Ishikawa (cell line): Measurements from ENCODE around the gene HEMK1.

Experiments
- CEBPB ChIP-seq: IDR thresholded peaks from 2 replicates; pipeline ENCODE4 v1.6.1; 2012
- CREB1 ChIP-seq: IDR thresholded peaks from 2 replicates; pipeline ENCODE4 v1.6.1; 2012; ENCODE audit warnings: low read depth
- EGR1 ChIP-seq: IDR thresholded peaks from 2 replicates; pipeline ENCODE4 v1.6.1; 2012
- EP300 ChIP-seq: IDR thresholded peaks from 2 replicates; pipeline ENCODE4 v1.6.1; 2012; ENCODE audit warnings: borderline replicate concordance
- FOXM1 ChIP-seq: IDR thresholded peaks from 2 replicates; pipeline ENCODE4 v1.6.1; 2012; ENCODE audit warnings: low read depth, borderline replicate concordance
- MAX ChIP-seq: IDR thresholded peaks from 2 replicates; pipeline ENCODE4 v1.6.1; 2012
- NFIC ChIP-seq: IDR thresholded peaks from 2 replicates; pipeline ENCODE4 v1.6.1; 2012
- RAD21 ChIP-seq: IDR thresholded peaks from 2 replicates; pipeline ENCODE4 v1.6.1; 2012; ENCODE audit warnings: low read depth
- REST ChIP-seq: IDR thresholded peaks from 2 replicates; pipeline ENCODE4 v1.6.1; 2012; ENCODE audit warnings: low read depth, mild to moderate bottlenecking
- TAF1 ChIP-seq: IDR thresholded peaks from 2 replicates; pipeline ENCODE4 v1.6.1; 2012; ENCODE audit warnings: low read depth, mild to moderate bottlenecking
- TCF12 ChIP-seq: IDR thresholded peaks from 2 replicates; pipeline ENCODE4 v1.6.1; 2012; ENCODE audit warnings: low read depth
- TEAD4 ChIP-seq: IDR thresholded peaks from 2 replicates; pipeline ENCODE4 v1.6.1; 2012
- USF1 ChIP-seq: IDR thresholded peaks from 2 replicates; pipeline ENCODE4 v1.6.1; 2012
- YY1 ChIP-seq: IDR thresholded peaks from 2 replicates; pipeline ENCODE4 v1.6.1; 2012; ENCODE audit warnings: low read depth
- ZBTB7A ChIP-seq: IDR thresholded peaks from 2 replicates; pipeline ENCODE4 v1.6.1; 2012; ENCODE audit warnings: low read depth

The HEMK1 gene

GRCh38 chr3:50525191-50525910, 44.0 kb upstream of the HEMK1 start:
- TF ChIP-seq CREB1 (no peak), MAX (no peak), TAF1 (no peak), REST (no peak), TEAD4 (no peak), TCF12 (no peak), EP300 (no peak), FOXM1 (no peak)

- peak; percentile 17; the same call in 1 of the 2 replicates for TF ChIP-seq YY1
- no peak for TF ChIP-seq EP300
- no peak for TF ChIP-seq NFIC
- no peak for TF ChIP-seq TEAD4
- TF ChIP-seq MAX = peak; percentile 96
- peak; percentile 86 for TF ChIP-seq USF1
- peak; percentile 99 for TF ChIP-seq REST
- TF ChIP-seq CEBPB = no peak
Measured at GRCh38 chr3:50525987-50526386, 43.3 kb upstream of the HEMK1 start.

DNA sequence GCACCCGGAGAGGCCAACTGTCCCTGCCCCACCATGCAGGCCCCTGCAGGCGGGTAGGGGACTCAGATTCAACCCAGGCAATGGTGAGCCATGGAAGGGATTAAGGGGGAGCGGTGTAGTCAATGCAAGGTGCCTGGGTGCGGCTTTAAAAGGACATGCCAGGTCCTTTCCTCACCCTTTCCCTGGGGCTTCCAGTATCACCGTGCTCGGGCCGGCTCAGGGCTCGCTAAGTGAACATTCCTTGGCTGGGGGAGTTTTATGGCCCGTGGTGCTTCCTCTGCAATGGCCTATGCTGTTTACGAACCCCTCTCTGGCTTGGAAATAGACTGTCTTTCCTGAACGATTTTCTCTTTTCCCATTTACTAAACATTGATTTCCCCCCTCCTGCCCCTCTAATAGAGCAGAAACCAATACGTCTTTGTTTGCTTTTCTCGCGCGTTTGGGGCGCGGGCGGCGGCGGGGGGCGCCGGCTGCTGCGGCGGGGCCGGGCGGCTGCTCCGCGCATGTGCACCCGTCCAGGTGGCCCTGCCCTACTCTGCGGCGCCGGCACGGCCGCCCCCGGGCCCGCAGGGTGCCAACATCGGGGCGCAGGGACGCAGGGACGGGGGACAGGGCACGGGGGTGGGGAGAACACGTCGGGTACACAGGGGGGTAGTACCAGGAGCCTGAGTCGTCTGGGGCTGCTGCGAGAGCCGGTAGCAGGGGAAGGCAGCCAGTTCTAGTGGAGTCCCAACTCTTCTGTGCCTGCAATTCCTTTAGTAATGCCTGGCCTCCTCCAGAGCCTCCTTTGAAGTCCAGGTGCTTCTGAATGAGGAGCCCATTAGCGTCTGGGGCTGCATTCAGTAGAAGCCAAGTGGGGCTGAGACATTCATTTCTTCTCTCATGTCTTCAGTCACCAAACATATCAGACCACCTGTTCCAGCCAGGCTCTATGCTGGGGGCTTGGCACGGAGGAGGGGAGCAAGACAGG, 39.0 kb upstream of the HEMK1 start:
- TF ChIP-seq CEBPB (no peak), CREB1 (no peak), TAF1 (no peak), REST (no peak), ZBTB7A (no peak)

DNA sequence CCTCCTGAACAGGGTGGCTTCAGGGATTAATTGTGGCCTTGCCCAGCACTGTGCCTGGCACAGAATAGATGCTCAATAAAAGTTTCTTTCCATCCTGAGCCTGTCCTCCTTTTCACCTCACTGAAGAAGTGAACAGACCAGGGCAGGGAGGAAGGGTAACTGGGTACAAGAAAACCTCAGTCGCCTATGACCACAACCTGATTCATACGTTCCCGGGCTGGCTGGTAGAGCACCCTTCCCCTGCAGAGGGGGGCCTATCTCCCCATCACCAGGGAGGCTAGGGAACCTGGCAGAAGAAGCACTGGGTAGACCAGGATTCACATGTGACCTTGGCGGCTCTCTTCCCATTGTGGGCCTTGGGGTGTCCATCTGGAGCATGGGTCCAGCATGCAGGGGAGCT, 38.1 kb upstream of the HEMK1 start:
- no peak for TF ChIP-seq RAD21
- TF ChIP-seq ZBTB7A = no peak
- no peak for TF ChIP-seq EGR1
- TF ChIP-seq TAF1 = no peak
- no peak for TF ChIP-seq CEBPB
- TF ChIP-seq TEAD4 = no peak
- no peak for TF ChIP-seq MAX
- TF ChIP-seq REST = no peak
- TF ChIP-seq TCF12 = no peak
- no peak for TF ChIP-seq FOXM1
- TF ChIP-seq CREB1 = no peak
- TF ChIP-seq EP300 = no peak
- no peak for TF ChIP-seq USF1
- no peak for TF ChIP-seq NFIC
